Activated CD4-positive, alpha-beta T cell treated with anti-CD3 and anti-CD28 coated beads for 24 hours (primary cell): ENCODE data around the gene BEST4.
"Not testable (repeated sequence)": the region's sequence is repeated elsewhere in the genome, so short reads cannot be mapped to it uniquely, and the experiment has no call there.

Experiments used
- DNase-seq, 2 donors: peaks; one replicate each; pipeline ENCODE4 v3.0.0-alpha.2; 2020; ENCODE audit warnings: low read depth in 2 of 2

BEST4 gene

DNA sequence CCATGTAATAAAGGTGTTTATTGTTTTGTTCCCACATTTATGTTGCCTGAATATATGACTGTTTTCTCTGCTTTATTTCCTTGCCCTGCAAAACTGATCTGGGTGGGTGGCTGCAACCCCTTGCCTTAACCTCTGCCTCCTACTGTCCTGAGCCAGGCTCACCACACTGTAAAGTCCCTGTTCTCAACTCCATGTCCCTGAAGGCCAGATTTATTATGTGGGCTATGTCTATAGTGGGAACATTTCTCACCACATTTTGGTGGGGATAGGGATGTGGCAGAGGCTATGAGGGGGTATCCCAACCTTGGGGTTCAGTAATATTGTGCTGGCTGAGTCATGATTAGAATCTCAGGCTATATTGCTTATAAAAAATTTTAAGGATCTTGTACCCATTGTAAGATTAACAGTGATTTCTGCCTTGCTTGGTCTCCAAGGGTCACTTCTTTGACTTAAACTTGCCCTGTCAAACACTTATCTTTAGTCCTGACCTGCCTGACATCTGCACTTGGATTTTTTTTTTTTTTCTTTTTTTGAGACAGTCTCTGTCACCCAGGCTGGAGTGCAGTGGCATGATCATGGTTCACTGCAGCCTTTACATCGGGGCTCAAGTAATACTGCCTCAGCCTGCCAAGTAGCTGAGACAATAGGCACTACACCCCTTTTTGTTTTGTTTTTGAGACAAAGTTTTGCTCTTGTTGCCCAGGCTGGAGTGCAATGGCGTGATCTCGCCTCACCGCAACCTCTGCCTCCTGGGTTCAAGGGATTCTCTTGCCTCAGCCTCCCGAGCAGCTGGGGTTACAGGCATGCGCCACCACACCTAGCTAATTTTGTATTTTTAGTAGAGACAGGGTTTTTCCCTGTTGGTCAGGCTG lies 9.0 kb downstream of the BEST4 start:
- no peak for DNase-seq

DNA sequence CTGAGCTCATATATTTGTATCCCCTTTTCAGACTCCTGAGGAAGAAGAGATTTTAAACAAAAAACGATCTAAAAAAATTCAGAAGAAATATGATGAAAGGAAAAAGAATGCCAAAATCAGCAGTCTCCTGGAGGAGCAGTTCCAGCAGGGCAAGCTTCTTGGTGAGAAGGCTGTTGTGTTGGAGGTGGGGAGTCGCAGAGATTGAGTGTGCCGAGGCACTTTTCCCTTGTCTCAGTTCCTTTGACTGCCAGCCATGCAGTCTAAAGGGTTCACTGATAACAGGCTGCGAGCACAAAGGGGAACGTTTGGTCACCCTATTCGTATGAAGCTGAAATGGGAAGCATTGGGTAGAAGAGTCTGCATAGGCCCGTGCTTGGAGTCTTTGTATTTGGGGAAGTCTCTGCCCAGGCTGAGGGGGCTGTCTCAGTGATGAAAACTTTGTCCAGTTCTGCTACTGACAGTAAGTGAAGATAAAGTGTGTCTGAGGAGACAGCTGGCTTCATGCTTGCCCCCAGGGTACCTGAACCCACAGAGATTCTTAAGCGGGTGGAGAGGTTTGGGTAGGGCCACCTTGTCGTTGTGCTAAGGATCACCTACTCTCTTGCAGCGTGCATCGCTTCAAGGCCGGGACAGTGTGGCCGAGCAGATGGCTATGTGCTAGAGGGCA lies 9.9 kb downstream of the BEST4 start:
- no peak for DNase-seq

DNA sequence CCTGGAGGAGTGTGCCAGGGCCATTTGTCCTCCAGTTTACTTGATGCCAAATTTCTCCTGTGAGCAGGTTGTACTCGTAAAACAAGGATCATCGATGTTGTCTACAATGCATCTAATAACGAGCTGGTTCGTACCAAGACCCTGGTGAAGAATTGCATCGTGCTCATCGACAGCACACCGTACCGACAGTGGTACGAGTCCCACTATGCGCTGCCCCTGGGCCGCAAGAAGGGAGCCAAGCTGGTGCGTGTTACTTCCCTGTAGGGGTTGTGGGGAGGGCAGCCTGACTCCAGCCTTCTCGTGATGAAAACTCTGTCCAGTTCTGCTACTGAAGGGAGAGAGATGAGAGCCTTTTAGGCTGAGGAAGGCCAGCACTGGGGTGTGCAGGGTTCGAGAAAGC lies 10.4 kb downstream of the BEST4 start:
- no peak for DNase-seq

DNA sequence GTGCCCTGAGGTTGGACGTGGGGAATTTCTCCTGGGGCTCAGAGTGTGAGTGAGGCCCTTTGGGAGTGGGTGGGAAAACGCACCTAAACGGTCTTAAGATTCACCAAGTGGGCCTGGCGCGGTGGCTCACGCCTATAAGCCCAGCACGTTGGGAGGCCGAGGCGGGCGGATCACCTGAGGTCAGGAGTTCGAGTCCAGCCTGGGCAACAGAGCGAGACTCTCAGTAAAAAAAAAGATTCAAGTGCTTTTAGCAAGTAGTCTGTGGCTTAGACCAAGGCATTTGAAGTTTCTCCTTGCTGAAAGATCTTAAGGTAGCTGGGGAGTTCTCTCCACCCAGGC lies 11.3 kb downstream of the BEST4 start:
- no peak for DNase-seq

DNA sequence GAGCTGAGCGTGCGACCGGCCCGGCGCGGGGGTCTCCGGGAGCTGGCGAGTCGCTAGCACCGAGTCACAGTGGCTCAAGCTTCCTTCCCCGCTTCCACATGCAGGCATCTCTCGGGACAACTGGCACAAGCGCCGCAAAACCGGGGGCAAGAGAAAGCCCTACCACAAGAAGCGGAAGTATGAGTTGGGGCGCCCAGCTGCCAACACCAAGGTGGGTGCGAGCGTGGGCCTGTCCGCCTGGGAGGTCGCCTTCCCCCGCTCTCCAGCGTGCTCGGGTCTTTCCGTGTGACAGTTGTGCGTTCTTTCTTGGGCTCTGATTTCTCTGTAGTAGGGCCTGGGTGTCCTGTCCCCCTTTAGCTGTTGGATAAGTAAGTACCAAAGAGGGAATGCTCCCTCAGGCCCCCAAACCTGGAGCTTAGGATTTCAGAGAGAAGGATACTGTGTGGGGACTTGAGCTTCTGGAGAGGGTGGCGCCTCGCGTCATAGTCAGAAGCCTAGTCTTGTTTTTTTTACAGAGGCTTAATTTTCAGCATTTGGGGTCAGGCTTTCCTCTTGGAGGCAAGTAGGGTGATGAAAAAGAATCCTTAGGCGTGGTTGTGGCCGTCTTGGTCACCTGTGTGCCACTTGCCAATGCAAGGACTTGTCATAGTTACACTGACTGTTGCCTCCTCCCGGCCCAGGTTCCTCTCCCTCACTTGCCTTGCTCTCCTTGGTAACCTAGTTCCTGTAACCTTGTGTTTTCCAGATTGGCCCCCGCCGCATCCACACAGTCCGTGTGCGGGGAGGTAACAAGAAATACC lies 11.8 kb downstream of the BEST4 start:
- no peak for DNase-seq

DNA sequence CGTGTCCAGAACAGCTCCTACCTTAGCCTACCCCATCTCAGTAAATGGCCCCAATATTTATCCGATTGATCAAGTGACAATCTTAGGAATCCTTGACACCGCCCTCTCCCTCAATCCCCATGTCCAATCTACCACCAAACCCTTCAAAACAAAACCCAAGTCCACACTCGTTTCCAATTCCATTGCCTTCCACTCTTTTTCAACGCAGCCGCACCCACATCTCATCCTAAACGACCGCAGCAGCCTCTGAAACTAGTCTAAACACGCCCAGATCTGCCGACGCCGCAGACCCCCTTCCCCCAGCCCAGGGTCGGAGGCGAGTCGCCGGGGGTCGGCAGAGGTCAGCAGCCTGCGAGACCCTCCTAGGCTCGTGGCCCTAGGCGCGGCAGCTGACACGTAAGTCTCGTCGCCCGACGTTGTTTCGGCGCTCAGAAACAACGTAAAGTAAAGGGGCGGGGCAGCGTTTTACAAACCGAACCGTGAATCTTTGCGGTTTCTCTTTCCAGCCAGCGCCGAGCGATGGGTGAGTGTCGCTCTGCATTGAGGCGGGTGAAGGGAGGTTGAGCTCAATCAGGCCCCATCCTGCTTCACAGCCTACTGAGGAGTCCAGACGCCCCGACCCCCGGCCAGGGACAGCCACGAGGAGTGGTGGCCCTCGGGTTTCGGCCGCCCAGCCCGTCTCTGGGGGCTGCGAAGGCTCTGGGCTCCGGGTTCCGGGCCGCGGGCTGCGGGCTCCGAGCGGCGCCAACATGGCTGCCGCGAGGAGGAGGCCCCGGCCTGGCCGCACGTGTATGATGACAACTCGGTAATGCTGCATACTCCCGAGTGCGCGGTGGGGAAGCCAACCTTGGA lies 12.7 kb downstream of the BEST4 start, which contains the start of gene RPS8:
RPS8 (plus strand) TSS at position 463 of the 852 bp plus-strand sequence; CDS start at position 520, 57 bp downstream.
- DNase-seq: peak; percentile 81 to 86

DNA sequence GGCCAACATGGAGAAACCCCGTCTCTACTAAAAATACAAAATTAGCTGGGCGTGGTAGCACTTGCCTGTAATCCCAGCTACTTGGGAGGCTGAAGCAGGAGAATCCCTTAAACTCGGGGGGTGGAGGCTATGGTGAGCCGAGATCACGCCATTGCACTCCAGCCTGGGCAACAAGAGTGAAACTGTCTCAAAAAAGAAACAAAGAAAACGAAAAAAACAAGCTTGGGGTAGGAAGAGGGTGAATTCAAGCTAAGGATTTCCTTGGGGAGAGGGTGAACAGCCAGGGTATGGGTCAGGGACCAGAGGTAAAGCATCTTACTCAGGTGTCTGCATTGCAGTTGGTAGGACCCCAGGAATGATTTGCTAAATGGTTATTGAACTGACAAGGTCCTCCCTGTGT lies 21.5 kb downstream of the BEST4 start:
- DNase-seq: not testable (repeated sequence)

DNA sequence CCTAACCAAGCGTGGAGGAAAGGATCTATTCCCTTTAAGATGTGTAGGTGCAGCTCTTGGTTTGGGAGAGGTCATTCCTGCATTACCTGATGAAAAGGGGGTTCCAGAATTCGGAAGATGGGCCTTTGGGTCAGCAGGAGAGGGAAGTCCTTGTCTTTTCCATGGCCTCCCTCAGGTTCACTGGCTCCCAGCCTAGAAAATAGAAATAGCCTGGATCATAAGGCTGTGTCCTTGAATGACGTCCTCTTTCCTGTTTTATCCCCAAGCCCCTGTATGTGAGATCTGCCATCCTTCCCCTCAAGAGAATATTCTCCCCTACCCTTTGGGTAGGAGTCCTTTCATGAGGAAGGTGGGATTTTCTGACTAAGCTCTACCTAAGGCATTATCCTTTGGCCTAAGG lies 27.1 kb downstream of the BEST4 start:
- DNase-seq: no peak

DNA sequence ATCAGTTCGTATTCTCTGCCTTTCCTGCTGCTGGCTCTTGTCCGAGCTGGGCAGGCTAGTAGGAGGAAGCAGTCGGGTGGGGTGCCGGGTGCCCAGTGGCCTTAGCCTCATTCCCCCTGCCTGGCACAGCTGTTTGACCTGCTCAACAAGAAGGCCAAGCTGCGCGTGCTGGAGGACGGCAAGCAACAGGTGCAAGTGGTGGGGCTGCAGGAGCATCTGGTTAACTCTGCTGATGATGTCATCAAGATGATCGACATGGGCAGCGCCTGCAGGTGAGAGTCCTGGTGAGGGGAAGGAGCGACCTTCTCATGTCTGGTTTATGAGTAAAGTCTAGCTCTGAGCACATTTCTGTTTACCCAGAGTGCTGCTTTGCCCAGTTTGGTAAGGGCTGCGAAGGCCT lies 28.9 kb downstream of the BEST4 start:
- no peak for DNase-seq

DNA sequence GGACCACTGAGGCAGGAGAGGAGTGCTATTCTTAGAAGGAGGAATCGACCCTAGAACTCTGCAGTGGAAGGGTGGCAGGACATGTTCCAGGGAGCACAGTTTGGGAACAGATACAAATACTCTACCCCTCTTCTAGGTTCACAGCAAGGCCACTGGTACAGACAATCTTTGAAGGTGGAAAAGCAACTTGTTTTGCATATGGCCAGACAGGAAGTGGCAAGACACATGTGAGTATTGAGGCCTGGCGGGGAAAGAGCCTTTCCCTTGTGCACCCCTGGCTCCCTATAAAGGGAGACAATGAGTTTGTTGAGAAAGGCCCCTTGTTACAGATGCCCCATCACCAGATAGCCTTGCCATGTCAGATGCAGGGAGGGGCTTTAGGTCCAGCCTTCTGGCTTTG lies 30.6 kb downstream of the BEST4 start:
- no peak for DNase-seq

DNA sequence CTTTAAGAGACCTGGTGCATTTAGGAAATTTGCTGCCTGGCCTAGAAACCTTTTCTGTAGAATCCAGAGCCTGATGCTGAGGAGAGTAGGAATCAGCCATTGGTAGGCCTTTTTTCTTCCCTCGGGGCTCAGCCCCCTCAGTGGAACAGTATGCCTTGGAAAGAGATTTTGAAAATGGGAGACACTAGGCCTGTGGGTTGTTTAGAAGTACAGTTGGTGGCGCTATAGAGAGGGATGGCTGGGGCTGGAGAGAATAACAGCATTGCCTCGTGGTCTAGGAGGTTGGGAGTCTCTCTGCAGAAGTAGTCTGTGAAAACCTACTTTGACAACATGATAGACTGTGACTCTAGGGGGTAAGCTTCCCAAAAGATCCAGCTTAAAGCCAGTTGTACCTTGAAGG lies 40.1 kb downstream of the BEST4 start:
- no peak for DNase-seq

DNA sequence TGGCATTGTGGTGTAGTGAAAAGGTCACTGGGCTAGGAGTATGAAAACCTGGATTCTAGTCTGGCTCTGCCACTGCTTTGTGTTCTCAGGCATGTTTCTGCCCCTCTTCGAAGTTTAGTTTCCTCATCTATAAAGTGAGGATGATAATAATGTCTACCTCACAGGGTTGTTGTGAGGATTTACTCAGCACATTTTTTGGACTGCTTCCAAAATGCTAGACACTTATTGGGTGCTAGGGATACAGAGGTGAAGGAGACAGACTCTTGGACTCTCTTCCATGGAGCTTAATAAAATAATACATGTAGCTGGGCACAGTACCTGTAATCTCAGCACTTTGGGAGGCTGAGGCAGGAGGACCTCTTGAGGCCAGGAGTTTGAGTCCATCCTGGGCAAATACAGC lies 44.8 kb downstream of the BEST4 start:
- no peak for DNase-seq

DNA sequence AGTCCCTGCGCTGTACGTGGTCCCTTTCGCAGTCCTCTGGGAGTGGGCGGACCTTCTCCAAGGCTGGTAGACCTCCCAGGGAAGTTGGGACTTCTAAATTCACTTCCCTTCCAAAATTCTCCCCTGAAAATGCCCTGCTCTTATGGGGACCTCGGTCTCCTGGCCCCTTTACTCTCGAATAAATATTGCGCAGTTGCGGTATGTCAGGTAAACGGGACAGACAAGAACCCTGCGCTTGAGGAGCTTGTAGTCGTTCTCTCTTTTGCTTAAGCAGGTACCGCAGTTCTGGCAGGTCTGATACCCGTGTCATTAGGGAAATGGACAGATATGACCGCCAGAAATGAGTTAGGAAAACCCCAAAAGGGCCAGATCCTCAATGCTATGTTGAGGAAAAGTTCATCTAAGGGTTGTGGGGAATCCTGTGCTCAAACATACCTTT lies 47.8 kb downstream of the BEST4 start:
- no peak for DNase-seq

DNA sequence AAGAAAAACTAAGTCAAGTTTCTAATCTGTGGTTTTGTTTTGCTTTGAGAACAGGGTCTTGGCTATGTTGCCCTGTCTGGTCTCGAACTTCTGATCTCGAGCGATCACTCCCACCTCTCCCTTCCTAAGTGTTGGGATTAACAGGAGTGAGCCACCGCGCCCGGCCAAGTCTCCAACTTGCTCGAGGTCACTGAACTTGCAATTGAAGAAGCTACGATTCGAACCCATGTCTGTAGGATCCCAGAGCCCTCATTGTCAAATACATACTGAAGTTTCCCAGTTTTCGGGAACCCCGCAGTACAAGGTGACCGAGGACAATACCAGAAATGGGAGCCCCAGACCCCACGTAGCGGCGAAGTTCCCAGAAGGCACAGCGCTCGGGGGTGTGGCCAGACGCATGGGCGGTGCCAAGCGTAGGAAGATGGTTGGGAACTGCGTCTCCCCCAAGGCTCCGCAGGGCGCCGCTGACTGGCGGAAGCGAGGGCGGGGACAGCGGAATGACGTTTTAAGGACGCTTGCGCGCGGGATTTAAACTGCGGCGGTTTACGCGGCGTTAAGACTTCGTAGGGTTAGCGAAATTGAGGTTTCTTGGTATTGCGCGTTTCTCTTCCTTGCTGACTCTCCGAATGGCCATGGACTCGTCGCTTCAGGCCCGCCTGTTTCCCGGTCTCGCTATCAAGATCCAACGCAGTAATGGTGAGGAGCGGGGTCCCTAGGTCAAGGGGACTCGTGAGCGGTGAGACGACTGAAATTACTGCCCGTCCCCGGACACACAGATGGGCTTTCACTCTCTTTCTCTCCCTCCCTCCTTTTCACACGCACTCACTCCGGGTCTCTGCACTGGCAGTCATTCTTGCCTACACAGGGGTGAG lies 48.4 kb downstream of the BEST4 start, which contains the start of gene KIF2C:
KIF2C (plus strand) TSS at position 531 of the 872 bp plus-strand sequence; CDS start at position 627, 96 bp downstream.
- DNase-seq: peak; percentile 95 to 96

DNA sequence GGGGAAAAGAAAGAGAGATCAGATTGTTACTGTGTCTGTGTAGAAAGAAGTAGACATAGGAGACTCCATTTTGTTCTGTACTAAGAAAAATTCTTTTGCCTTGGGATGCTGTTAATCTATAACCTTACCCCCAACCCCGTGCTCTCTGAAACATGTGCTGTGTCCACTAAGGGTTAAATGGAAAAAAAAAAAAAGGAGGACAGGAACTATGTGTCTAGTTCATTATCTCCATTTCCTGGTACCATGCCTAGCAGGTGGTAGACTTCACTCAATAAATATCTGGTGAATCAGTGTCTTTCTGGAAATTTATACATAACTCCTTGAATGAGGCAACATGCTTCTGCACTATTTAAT lies 49.0 kb downstream of the BEST4 start:
- DNase-seq: not testable (repeated sequence)

DNA sequence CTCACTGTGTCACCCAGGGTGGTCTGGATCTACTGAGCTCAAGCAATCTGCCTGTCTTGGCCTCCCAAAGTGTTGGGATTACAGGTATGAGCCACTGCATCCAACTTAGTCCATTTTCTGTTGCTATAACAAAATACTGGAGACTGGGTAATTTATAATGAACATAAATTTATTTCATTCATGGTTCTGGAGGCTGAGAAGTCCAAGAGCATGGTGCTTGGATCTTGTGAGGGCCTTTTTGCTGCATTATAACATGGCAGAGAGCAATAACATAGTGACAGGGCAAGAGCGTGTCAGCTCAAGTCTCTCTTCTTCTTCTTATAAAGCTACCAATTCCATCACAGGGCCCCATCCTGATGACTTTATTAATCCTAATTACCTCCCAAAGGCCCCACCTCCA lies 52.0 kb downstream of the BEST4 start:
- DNase-seq: no peak

DNA sequence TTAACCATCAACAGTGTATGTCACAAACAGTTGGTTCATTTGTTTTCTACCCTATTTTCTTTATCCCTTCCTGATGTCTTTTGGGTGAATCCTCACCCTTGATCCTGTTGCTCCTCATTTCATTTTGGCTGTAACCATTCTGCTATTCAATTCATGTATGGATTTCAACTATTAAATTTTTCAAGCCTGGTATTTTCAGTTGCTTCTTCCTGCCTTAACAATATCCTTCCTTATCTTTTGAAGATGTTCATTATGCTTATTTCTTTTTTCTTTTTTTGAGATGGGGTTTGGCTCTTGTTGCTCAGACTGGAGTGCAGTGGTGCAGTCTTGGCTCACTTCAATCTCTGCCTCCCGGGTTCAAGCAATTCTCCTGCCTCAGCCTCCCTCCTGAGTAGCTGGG lies 54.2 kb downstream of the BEST4 start:
- DNase-seq: no peak
